HG02973 (cell line): ENCODE measurements around the gene NBEA.
A peak's percentile ranks its signal among the peaks of the same experiment; 100 is the strongest.
"Not testable (repeated sequence)": the region's sequence is repeated elsewhere in the genome, so short reads cannot be mapped to it uniquely, and the experiment has no call there.

Experiments used
- ATAC-seq: cut with Tn5 transposase; IDR thresholded peaks from one replicate; pipeline ENCODE4 v1.9.1; 2021; ENCODE audit warnings: moderate library complexity; ENCODE audit not compliant: unreplicated experiment

Gene NBEA

DNA sequence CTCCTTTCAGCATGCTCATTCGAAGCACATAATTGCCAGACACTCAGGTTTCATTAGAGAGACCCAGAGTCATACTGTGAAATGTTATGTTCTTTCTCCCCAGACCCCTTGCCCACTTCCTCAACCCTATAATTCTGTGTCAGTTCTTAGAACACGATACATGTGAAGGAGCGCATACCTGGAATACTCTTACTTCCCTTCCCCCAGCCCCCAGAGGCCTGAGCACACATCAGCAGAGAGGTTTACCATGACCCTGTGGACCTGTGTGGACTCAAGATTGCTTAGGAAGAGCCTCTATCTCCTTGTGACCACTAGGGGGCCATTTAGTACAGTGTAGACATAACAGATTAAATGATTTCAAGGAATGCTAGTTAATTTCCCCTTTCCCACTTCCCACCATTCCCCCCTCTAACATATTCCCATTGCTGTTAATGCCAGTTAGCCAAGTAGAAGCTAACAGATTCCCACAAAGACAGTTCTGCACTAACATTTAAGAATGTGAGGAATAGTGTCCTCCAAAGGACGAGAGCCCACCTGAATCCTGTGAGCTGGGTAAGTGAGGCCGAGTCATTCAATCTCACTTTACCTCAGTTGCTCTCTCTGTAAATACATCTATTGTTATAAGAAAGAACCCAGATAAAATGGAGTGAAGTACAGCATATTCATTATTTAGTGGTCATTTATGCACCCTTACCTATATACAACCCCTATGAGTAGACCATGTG, 688.6 kb downstream of the NBEA start:
- ATAC-seq, result peak; percentile 92

GRCh38 chr13:35631666-35632065, 689.6 kb downstream of the NBEA start:
- no peak for ATAC-seq

DNA sequence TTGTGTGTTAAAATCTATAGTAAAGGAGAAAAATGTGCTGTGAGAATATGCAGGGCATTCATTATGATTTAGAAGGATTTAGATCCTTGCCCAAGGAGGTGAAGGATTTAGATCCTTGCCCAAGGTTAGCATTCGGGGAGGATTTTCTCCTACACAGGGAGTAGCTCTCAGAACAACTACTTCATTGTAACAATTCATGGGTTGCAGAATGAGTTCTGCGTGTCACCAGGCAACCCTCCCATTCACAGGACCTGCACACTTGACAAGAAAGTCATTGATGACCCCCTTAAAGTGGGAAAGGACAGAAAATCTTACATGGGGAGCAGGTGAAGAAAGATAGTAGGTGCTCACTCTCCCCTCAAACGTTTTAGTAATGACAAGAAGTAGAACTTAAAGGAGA, 701.6 kb downstream of the NBEA start:
- ATAC-seq, result no peak

GRCh38 chr13:35646056-35646774, 704.1 kb downstream of the NBEA start:
- ATAC-seq, result no peak

- ATAC-seq, result no peak
Observed at GRCh38 chr13:35648201-35648600, 706.1 kb downstream of the NBEA start.

GRCh38 chr13:35649162-35649561, 707.1 kb downstream of the NBEA start:
- no peak for ATAC-seq

- no peak for ATAC-seq
Observed at GRCh38 chr13:35659796-35660195, 717.7 kb downstream of the NBEA start.

DNA sequence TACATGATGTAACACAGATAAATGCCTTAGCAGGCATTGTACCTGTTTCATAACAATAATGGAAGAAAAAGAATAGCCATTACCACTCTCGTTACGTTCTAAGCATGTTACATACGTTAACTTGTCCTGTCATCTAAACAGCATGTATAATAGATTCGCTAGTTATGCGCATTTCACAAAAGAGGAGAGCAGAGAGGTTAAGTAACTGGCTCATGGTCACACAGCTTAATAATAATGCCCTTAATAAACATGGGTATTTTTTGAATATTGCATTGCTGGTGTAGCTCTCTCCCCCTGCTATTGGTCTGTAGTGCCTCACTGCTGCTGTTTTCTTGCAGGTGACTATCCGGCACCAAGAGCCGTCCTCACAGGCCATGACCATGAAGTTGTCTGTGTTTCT, 722.7 kb downstream of the NBEA start:
- no peak for ATAC-seq

- ATAC-seq, result no peak
Observed at GRCh38 chr13:35669321-35669720, 727.3 kb downstream of the NBEA start.

GRCh38 chr13:35672611-35673010, 730.5 kb downstream of the NBEA start:
- no peak for ATAC-seq

GRCh38 chr13:35675651-35676050, 733.6 kb downstream of the NBEA start:
- no peak for ATAC-seq

DNA sequence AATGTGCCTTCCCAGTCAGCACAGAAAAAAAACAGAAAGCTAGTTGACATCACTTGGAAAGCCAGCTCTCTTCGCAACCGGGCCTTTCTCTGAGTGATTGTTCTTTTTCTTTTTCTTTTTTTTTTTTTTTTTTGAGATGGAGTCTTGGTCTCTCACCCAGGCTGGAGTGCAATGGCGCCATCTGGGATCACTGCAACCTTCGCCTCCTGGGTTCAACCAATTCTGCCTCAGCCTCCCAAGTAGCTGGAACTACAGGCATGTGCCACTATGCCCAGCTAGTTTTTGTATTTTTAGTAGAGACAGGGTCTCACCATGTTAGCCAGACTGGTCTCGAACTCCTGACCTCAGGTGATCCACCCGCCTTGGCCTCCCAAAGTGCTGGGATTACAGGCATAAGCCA, 735.8 kb downstream of the NBEA start:
- ATAC-seq, result not testable (repeated sequence)

DNA sequence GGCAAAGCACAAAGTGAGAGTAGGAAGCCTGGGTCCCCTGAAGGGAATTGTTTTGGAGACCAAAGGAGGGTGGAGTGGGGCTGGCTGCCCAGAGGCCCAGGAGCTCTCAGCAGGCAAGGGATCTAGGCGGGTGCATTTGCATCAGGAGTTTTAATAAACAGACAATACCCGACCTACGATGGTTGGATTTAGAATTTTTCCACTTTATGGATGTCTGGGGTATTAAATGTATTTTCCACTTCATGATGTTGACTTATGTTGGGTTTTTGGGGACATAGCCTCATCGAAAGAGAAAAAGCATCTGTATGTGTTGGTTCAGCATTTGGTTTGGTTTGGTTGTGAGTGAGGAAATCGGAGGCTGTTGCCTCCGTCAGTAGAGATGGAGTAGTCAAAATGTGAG, 739.6 kb downstream of the NBEA start:
- ATAC-seq, result no peak

DNA sequence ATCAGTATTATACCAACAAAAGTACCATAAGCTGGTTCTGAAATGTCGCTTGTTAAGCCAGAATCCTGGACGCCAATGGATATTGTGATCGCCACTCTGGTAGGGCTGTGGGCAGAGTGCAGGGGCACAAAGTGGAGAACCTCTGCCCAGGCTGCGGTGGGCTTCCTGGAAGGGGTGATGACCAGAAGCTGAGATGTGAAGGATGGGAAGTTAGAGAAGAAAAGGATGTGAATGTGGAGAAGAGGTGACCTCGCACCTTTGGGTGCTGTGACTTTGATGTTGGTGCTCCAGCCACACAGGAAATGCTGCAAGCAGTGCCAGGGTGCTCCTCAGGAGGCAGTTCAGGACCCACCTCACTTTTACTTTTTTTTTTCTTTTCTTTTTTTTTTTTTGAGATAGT, 742.4 kb downstream of the NBEA start:
- no peak for ATAC-seq

- ATAC-seq, result no peak
Observed at GRCh38 chr13:35687336-35687735, 745.3 kb downstream of the NBEA start.

- ATAC-seq, result no peak
Observed at GRCh38 chr13:35690581-35691207, 748.6 kb downstream of the NBEA start.

GRCh38 chr13:35693134-35693784, 751.2 kb downstream of the NBEA start:
- no peak for ATAC-seq

DNA sequence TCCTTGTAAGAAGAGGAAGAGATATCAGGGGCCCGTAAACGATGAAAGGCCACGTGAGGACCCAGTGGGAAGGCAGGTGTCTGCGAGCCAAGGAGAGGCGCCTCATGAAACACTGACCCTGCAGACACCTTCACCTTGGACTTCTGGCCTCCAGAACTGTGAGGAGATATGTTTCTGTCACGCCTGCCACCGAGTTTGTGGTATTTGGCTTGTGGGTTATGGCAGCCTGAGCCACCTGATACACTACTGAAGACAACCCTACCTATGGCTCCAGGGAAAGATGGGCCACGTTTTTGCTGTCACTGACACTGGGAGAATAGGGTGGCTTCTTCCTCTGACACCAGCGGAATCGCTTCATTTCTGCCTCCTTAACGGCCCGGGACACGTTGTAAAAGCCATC, 752.0 kb downstream of the NBEA start:
- ATAC-seq, result no peak

GRCh38 chr13:35694549-35695447, 752.7 kb downstream of the NBEA start:
- ATAC-seq, result peak; percentile 54

DNA sequence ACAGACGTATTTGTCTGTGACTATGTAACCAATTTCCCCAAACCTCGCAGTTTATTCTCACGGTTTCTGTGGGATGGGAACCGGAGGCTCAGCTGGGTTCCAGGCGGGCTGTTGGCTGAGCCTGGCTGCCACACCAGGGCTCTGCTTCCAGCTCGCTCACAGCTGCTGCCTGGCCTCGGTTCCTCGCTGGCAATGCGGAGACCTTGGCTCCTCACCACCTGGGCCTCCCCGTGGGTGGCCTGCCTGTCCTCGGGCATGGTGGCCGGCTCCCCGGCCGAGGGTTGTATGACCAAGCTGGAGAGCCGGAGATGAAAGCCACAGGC, 753.3 kb downstream of the NBEA start:
- ATAC-seq, result no peak
